ENCODE measurements around the gene ITGA2.

Gene ITGA2

GRCh38 chr5:53118879-53119278 lies 129.7 kb downstream of the ITGA2 start:
- no peak for TF ChIP-seq FOXP2 (optimal IDR thresholded peaks at IDR 0.05; ENCODE audit: borderline replicate concordance, extremely low read depth, extremely low read length, insufficient read depth)
- TF ChIP-seq POLR2AphosphoS5 (IDR thresholded peaks at IDR 0.05; ENCODE audit: low read depth, low read length): no peak
- TF ChIP-seq, protein P1, sequence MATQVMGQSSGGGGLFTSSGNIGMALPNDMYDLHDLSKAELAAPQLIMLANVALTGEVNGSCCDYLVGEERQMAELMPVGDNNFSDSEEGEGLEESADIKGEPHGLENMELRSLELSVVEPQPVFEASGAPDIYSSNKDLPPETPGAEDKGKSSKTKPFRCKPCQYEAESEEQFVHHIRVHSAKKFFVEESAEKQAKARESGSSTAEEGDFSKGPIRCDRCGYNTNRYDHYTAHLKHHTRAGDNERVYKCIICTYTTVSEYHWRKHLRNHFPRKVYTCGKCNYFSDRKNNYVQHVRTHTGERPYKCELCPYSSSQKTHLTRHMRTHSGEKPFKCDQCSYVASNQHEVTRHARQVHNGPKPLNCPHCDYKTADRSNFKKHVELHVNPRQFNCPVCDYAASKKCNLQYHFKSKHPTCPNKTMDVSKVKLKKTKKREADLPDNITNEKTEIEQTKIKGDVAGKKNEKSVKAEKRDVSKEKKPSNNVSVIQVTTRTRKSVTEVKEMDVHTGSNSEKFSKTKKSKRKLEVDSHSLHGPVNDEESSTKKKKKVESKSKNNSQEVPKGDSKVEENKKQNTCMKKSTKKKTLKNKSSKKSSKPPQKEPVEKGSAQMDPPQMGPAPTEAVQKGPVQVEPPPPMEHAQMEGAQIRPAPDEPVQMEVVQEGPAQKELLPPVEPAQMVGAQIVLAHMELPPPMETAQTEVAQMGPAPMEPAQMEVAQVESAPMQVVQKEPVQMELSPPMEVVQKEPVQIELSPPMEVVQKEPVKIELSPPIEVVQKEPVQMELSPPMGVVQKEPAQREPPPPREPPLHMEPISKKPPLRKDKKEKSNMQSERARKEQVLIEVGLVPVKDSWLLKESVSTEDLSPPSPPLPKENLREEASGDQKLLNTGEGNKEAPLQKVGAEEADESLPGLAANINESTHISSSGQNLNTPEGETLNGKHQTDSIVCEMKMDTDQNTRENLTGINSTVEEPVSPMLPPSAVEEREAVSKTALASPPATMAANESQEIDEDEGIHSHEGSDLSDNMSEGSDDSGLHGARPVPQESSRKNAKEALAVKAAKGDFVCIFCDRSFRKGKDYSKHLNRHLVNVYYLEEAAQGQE (IDR thresholded peaks at IDR 0.05; ENCODE audit: insufficient read depth in 1 of 2, low read depth in 2 of 2, low read length in 2 of 2): no peak
- no peak for TF ChIP-seq SIN3A (IDR thresholded peaks at IDR 0.05; ENCODE audit: borderline replicate concordance, insufficient read depth, low read length)

DNA sequence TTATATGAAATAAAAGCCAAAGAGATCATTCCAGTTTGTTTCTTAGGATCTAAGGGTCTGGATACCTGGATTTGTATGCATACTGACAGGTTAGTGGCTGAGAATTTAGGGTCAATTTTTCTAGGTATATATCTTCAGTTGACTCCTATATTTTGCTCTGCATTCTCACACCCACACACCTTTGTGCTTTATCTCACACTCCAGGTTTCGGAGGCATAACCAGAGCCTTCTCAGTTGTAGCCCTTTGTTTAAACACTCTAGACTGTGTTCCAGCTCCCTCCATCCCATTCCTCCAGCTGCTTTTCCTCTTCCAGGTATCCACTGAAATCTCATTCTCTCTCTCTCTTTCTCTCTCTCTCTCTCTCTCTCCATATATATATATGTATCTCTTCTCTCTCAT lies 131.0 kb downstream of the ITGA2 start:
- TF ChIP-seq, protein P1 (IDR thresholded peaks at IDR 0.05; ENCODE audit: insufficient read depth in 1 of 2, low read depth in 2 of 2, low read length in 2 of 2): no peak
- TF ChIP-seq SIN3A (IDR thresholded peaks at IDR 0.05; ENCODE audit: borderline replicate concordance, insufficient read depth, low read length) (no peak), FOXP2 (optimal IDR thresholded peaks at IDR 0.05; ENCODE audit: borderline replicate concordance, extremely low read depth, extremely low read length, insufficient read depth) (no peak), POLR2AphosphoS5 (IDR thresholded peaks at IDR 0.05; ENCODE audit: low read depth, low read length) (no peak), TAF1 (IDR thresholded peaks at IDR 0.05; ENCODE audit: borderline replicate concordance, insufficient read depth, low read length) (no peak)

- no peak for TF ChIP-seq POLR2AphosphoS5 (IDR thresholded peaks at IDR 0.05; ENCODE audit: low read depth, low read length)
- no peak for TF ChIP-seq FOXP2 (optimal IDR thresholded peaks at IDR 0.05; ENCODE audit: borderline replicate concordance, extremely low read depth, extremely low read length, insufficient read depth)
- TF ChIP-seq TAF1 (IDR thresholded peaks at IDR 0.05; ENCODE audit: borderline replicate concordance, insufficient read depth, low read length): no peak
- TF ChIP-seq, protein P1 (IDR thresholded peaks at IDR 0.05; ENCODE audit: insufficient read depth in 1 of 2, low read depth in 2 of 2, low read length in 2 of 2): no peak
- no peak for TF ChIP-seq SIN3A (IDR thresholded peaks at IDR 0.05; ENCODE audit: borderline replicate concordance, insufficient read depth, low read length)
Observed at GRCh38 chr5:53123702-53124101, 134.6 kb downstream of the ITGA2 start.

- TF ChIP-seq POLR2AphosphoS5 (IDR thresholded peaks at IDR 0.05; ENCODE audit: low read depth, low read length): no peak
- no peak for TF ChIP-seq TAF1 (IDR thresholded peaks at IDR 0.05; ENCODE audit: borderline replicate concordance, insufficient read depth, low read length)
- no peak for TF ChIP-seq SIN3A (IDR thresholded peaks at IDR 0.05; ENCODE audit: borderline replicate concordance, insufficient read depth, low read length)
- TF ChIP-seq, protein P1 (IDR thresholded peaks at IDR 0.05; ENCODE audit: insufficient read depth in 1 of 2, low read depth in 2 of 2, low read length in 2 of 2): no peak
- no peak for TF ChIP-seq FOXP2 (optimal IDR thresholded peaks at IDR 0.05; ENCODE audit: borderline replicate concordance, extremely low read depth, extremely low read length, insufficient read depth)
Observed at GRCh38 chr5:53126521-53126920, 137.4 kb downstream of the ITGA2 start.

GRCh38 chr5:53127107-53127506 lies 138.0 kb downstream of the ITGA2 start:
- TF ChIP-seq POLR2AphosphoS5 (IDR thresholded peaks at IDR 0.05; ENCODE audit: low read depth, low read length) (no peak), TAF1 (IDR thresholded peaks at IDR 0.05; ENCODE audit: borderline replicate concordance, insufficient read depth, low read length) (no peak)

Measured in PFSK-1 (cell line).